H9 (cell line): ENCODE measurements around the gene KIAA2012. TPM values are rescaled to one million over a fixed set of nuclear protein-coding genes. Genes with fewer than 3 reads are reported as not detected.
A peak's percentile ranks its signal among the peaks of the same experiment; 100 is the strongest.
"Not testable (repeated sequence)": the region's sequence is repeated elsewhere in the genome, so short reads cannot be mapped to it uniquely, and the experiment has no call there.

Source experiments
- DNase-seq: peaks from one replicate; pipeline ENCODE4 v3.0.0-alpha.2; 2017
- H2AFZ ChIP-seq: one replicate; pipeline ENCODE4 v1.6.1; 2013; ENCODE audit warnings: mild to moderate bottlenecking, low read length, control low read depth, moderate library complexity
- H2AK5ac ChIP-seq: 2 replicates; pipeline ENCODE4 v1.6.1; 2013; ENCODE audit warnings: low read length, control low read depth, mixed read lengths; ENCODE audit not compliant: insufficient read length
- H2BK120ac ChIP-seq: one replicate; pipeline ENCODE4 v1.6.1; 2013; ENCODE audit warnings: low read depth, mild to moderate bottlenecking, low read length, control low read depth, inconsistent platforms; ENCODE audit not compliant: poor library complexity, severe bottlenecking
- H2BK12ac ChIP-seq: 2 replicates; pipeline ENCODE4 v1.6.1; 2013; ENCODE audit warnings: low read length, control low read depth, mixed read lengths, low read depth; ENCODE audit not compliant: insufficient read length
- H2BK15ac ChIP-seq: 2 replicates; pipeline ENCODE4 v1.6.1; 2013; ENCODE audit warnings: low read depth, low read length, control low read depth
- H2BK20ac ChIP-seq: one replicate; pipeline ENCODE4 v1.6.1; 2013; ENCODE audit warnings: low read depth, mild to moderate bottlenecking, low read length, control low read depth, inconsistent platforms; ENCODE audit not compliant: poor library complexity, severe bottlenecking
- H2BK5ac ChIP-seq: 2 replicates; pipeline ENCODE4 v1.6.1; 2013; ENCODE audit warnings: low read length, control low read depth, mixed read lengths; ENCODE audit not compliant: insufficient read length
- H3K14ac ChIP-seq: 2 replicates; pipeline ENCODE4 v1.6.1; 2013; ENCODE audit warnings: low read length, control low read depth; ENCODE audit not compliant: insufficient read depth
- H3K18ac ChIP-seq: 2 replicates; pipeline ENCODE4 v1.6.1; 2013; ENCODE audit warnings: low read depth, mild to moderate bottlenecking, mixed read lengths, low read length, control low read depth; ENCODE audit not compliant: insufficient read length
- H3K23ac ChIP-seq: 2 replicates; pipeline ENCODE4 v1.6.1; 2013; ENCODE audit warnings: low read length, control low read depth, mixed read lengths, low read depth; ENCODE audit not compliant: insufficient read length
- H3K23me2 ChIP-seq: 2 replicates; pipeline ENCODE4 v1.6.1; 2013; ENCODE audit warnings: low read depth, mild to moderate bottlenecking, mixed read lengths, low read length, control low read depth; ENCODE audit not compliant: insufficient read length, poor library complexity, severe bottlenecking
- H3K27ac ChIP-seq: 2 replicates; pipeline ENCODE4 v1.5.1; 2013; ENCODE audit warnings: low read length, control low read depth, mixed read lengths, low read depth; ENCODE audit not compliant: insufficient read length
- H3K27me3 ChIP-seq: 2 replicates; pipeline ENCODE4 v1.6.1; 2013; ENCODE audit warnings: low read length, control low read depth, inconsistent platforms; ENCODE audit not compliant: insufficient read depth
- H3K4ac ChIP-seq: 2 replicates; pipeline ENCODE4 v1.6.1; 2013; ENCODE audit warnings: low read depth, mild to moderate bottlenecking, control low read depth, inconsistent platforms, low read length, moderate library complexity
- H3K4me1 ChIP-seq: 2 replicates; pipeline ENCODE4 v1.6.1; 2013; ENCODE audit warnings: low read length, control low read depth, inconsistent platforms; ENCODE audit not compliant: insufficient read depth
- H3K4me2 ChIP-seq: 2 replicates; pipeline ENCODE4 v1.6.1; 2013; ENCODE audit warnings: low read length, control low read depth, mixed read lengths; ENCODE audit not compliant: insufficient read length, insufficient read depth
- H3K56ac ChIP-seq: 2 replicates; pipeline ENCODE4 v1.6.1; 2013; ENCODE audit warnings: low read depth, mild to moderate bottlenecking, mixed read lengths, low read length, control low read depth; ENCODE audit not compliant: insufficient read length
- H3K79me1 ChIP-seq: 2 replicates; pipeline ENCODE4 v1.6.1; 2013; ENCODE audit warnings: low read depth, mild to moderate bottlenecking, moderate library complexity, low read length, control low read depth, inconsistent platforms; ENCODE audit not compliant: insufficient read depth, poor library complexity, severe bottlenecking
- H3K79me2 ChIP-seq: 2 replicates; pipeline ENCODE4 v1.6.1; 2013; ENCODE audit warnings: low read length, control low read depth, inconsistent platforms; ENCODE audit not compliant: insufficient read depth
- H3K9ac ChIP-seq: 2 replicates; pipeline ENCODE4 v1.6.1; 2013; ENCODE audit warnings: low read length, control low read depth, mixed read lengths; ENCODE audit not compliant: insufficient read length; ENCODE audit errors: extremely low read depth
- H3K9me3 ChIP-seq: one replicate; pipeline ENCODE4 v1.6.1; 2013; ENCODE audit warnings: low read depth, low read length, inconsistent platforms; ENCODE audit not compliant: control insufficient read depth
- H3T11ph ChIP-seq: one replicate; pipeline ENCODE4 v1.6.1; 2013; ENCODE audit warnings: mild to moderate bottlenecking, low read length, control low read depth, inconsistent platforms
- H4K20me1 ChIP-seq: one replicate; pipeline ENCODE4 v1.6.1; 2013; ENCODE audit not compliant: control insufficient read depth, insufficient read length, insufficient read depth
- H4K5ac ChIP-seq: 2 replicates; pipeline ENCODE4 v1.6.1; 2013; ENCODE audit warnings: low read depth, mild to moderate bottlenecking, mixed read lengths, low read length, control low read depth; ENCODE audit not compliant: insufficient read length
- H4K8ac ChIP-seq: replicated peaks from 2 replicates; pipeline ENCODE4 v1.6.1; 2013; ENCODE audit warnings: low read length, control low read depth, mixed read lengths, low read depth; ENCODE audit not compliant: insufficient read length
- H4K91ac ChIP-seq: 2 replicates; pipeline ENCODE4 v1.6.1; 2013; ENCODE audit warnings: low read depth, mild to moderate bottlenecking, moderate library complexity, mixed read lengths, low read length, control low read depth; ENCODE audit not compliant: insufficient read length
- H3K27ac Mint-ChIP-seq, 3 experiments: 2 replicates in 2 of 3; 3 replicates in 1 of 3; pipeline ENCODE4 v1.8.0; 2020 to 2021; ENCODE audit warnings: mixed read lengths in 3 of 3, mild to moderate bottlenecking in 1 of 3, moderate library complexity in 1 of 3
- H3K27me3 Mint-ChIP-seq: 2 replicates; pipeline ENCODE4 v1.8.0; 2021; ENCODE audit warnings: low read depth, mild to moderate bottlenecking, moderate library complexity, mixed read lengths
- H3K36me3 Mint-ChIP-seq, 3 experiments: 2 replicates in 2 of 3; 3 replicates in 1 of 3; pipeline ENCODE4 v1.8.0; 2020 to 2021; ENCODE audit warnings: low read depth in 3 of 3, mixed read lengths in 3 of 3; ENCODE audit not compliant: insufficient read depth in 1 of 3
- H3K4me1 Mint-ChIP-seq, 2 experiments: 2 replicates each; pipeline ENCODE4 v1.8.0; 2020; ENCODE audit warnings: mixed read lengths in 2 of 2
- H3K4me3 Mint-ChIP-seq, 2 experiments: 2 replicates in 1 of 2; 3 replicates in 1 of 2; pipeline ENCODE4 v1.8.0; 2020 to 2021; ENCODE audit warnings: mild to moderate bottlenecking in 2 of 2, mixed read lengths in 2 of 2, moderate library complexity in 1 of 2
- H3K9me3 Mint-ChIP-seq, 2 experiments: 2 replicates in 1 of 2; 3 replicates in 1 of 2; pipeline ENCODE4 v1.8.0; 2020; ENCODE audit warnings: mild to moderate bottlenecking in 2 of 2, mixed read lengths in 2 of 2, moderate library complexity in 1 of 2
- WGBS: extraction: QIAGEN DNeasy Blood & Tissue Kit; methylation state at CpG from one replicate; pipeline ENCODE4 v1.1.7; 2013; ENCODE audit warnings: missing lambda C conversion rate, low lambda C conversion rate, mixed read lengths; ENCODE audit not compliant: insufficient read length; ENCODE audit errors: extremely low coverage; 5-methylcytosine and 5-hydroxymethylcytosine counted together
- total RNA-seq: library from RNA; stranded (reverse); gene quantifications from 2 replicates; pipeline ENCODE4 v1.2.1, GENCODE V29; 2021
- TF ChIP-seq, protein P1 (sequence below): fragments of 200-600 bp; sonication (generic); conservative IDR thresholded peaks from 3 replicates; pipeline ENCODE4 v1.8.0; 2021; ENCODE audit warnings: antibody characterized with exemption, mild to moderate bottlenecking

The KIAA2012 gene
- total RNA-seq, 1 experiment from 2014 or later, result not detected

GRCh38 chr2:202135091-202135874, 62.2 kb downstream of the KIAA2012 start:
- Histone ChIP-seq H3K23me2 (no peaks in the 10 kb centered on the region), H4K91ac (no peak overlapping the region), H3K9me3 (no peaks in the 10 kb centered on the region), H2BK120ac (no peak overlapping the region), H4K5ac (no peak overlapping the region), H3K23ac (no peak overlapping the region), H3K4me2 (no peak overlapping the region), H2BK12ac (no peak overlapping the region), H3K4ac (no peak overlapping the region), H3K79me2 (no peaks in the 10 kb centered on the region), H3K9ac (no peak overlapping the region), H2BK15ac (no peak overlapping the region), H4K8ac (no peak overlapping the region), H3K79me1 (no peaks in the 10 kb centered on the region), H4K20me1 (no peaks in the 10 kb centered on the region), H2AFZ (no peak overlapping the region), H3K56ac (no peak overlapping the region), H2BK20ac (no peak overlapping the region), H3K27me3 (no peaks in the 10 kb centered on the region), H2AK5ac (no peak overlapping the region), H3T11ph (no peak overlapping the region), H3K14ac (no peak overlapping the region), H2BK5ac (no peak overlapping the region), H3K18ac (no peak overlapping the region), H3K4me1 (no peaks in the 10 kb centered on the region), H3K27ac (no peak overlapping the region)
- TF ChIP-seq, protein P1, sequence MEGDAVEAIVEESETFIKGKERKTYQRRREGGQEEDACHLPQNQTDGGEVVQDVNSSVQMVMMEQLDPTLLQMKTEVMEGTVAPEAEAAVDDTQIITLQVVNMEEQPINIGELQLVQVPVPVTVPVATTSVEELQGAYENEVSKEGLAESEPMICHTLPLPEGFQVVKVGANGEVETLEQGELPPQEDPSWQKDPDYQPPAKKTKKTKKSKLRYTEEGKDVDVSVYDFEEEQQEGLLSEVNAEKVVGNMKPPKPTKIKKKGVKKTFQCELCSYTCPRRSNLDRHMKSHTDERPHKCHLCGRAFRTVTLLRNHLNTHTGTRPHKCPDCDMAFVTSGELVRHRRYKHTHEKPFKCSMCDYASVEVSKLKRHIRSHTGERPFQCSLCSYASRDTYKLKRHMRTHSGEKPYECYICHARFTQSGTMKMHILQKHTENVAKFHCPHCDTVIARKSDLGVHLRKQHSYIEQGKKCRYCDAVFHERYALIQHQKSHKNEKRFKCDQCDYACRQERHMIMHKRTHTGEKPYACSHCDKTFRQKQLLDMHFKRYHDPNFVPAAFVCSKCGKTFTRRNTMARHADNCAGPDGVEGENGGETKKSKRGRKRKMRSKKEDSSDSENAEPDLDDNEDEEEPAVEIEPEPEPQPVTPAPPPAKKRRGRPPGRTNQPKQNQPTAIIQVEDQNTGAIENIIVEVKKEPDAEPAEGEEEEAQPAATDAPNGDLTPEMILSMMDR, result no peak
- H3K36me3 Mint-ChIP-seq, result no peaks in the 10 kb centered on the region
- H3K27ac Mint-ChIP-seq, result no peak overlapping the region
- H3K9me3 Mint-ChIP-seq, result no peaks in the 10 kb centered on the region
- DNase-seq, result no peak
- H3K27me3 Mint-ChIP-seq, result no peaks in the 10 kb centered on the region; the same call in 1 of the 2 replicates
- no peak overlapping the region for H3K4me3 Mint-ChIP-seq
- H3K4me1 Mint-ChIP-seq, result peaks cover 2 to 8% of the 10 kb centered on the region in 2 experiments; a peak in 2 of 4 replicates
- WGBS, result no CpG with 5 or more reads among the region's 4 CpGs

DNA sequence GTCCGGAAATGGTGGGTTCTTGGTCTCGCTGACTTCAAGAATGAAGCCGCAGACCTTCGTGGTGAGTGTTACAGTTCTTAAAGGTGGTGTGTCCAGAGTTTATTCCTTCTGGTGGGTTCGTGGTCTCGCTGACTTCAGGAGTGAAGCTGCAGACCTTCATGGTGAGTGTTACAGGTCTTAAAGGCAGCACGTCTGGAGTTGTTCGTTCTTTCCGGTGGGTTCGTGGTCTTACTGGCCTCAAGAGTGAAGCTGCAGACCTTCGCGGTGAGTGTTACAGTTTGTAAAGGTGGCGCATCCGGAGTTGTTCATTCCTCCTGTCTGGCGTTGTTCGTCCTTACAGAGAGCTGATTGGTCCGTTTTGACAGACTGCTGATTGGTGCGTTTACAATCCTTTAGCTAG, 63.0 kb downstream of the KIAA2012 start:
- Mint-ChIP-seq H3K4me1 (peaks cover 7 to 14% of the 10 kb centered on the region in 2 experiments), H3K27ac (peak overlapping the region in 1 of 3 experiments; percentile 27; a peak in 1 of 7 replicates)
- H4K8ac ChIP-seq, H3K79me1 ChIP-seq, H2BK20ac ChIP-seq, H3K9me3 ChIP-seq, H3K27ac ChIP-seq, H3K4me3 Mint-ChIP-seq, H4K91ac ChIP-seq, H2BK12ac ChIP-seq, H3K27me3 ChIP-seq, H2BK120ac ChIP-seq, H3K14ac ChIP-seq, H4K20me1 ChIP-seq, H4K5ac ChIP-seq, H3K4me2 ChIP-seq, H3K9ac ChIP-seq, H3K9me3 Mint-ChIP-seq, H3K23me2 ChIP-seq, H2AFZ ChIP-seq, H2AK5ac ChIP-seq, H3K18ac ChIP-seq, H3K56ac ChIP-seq, DNase-seq, H2BK5ac ChIP-seq, H2BK15ac ChIP-seq, H3K79me2 ChIP-seq, H3K4me1 ChIP-seq, H3T11ph ChIP-seq, H3K36me3 Mint-ChIP-seq, H3K23ac ChIP-seq, H3K27me3 Mint-ChIP-seq, H3K4ac ChIP-seq: not testable (repeated sequence)
- no CpG with 5 or more reads among the region's 18 CpGs for WGBS
